Epithelial cell of esophagus (primary cell): Measurements from ENCODE around the gene SOX15.
A peak's percentile ranks its signal among the peaks of the same experiment; 100 is the strongest.
"Not testable (repeated sequence)": the region's sequence is repeated elsewhere in the genome, so short reads cannot be mapped to it uniquely, and the experiment has no call there.

Experiments
- DNase-seq: peaks from one replicate; pipeline ENCODE4 v3.0.0; 2010; ENCODE audit warnings: low read depth
- H3K4me3 ChIP-seq: 2 replicates; pipeline ENCODE4 v1.5.1; 2011; ENCODE audit warnings: mild to moderate bottlenecking, low read length, control low read depth
- TF ChIP-seq, protein P1 (sequence below): IDR thresholded peaks from 2 replicates; pipeline ENCODE4 v1.5.1; 2011; ENCODE audit warnings: low read depth, mild to moderate bottlenecking, low read length, control low read depth, inconsistent platforms; ENCODE audit not compliant: insufficient read depth; ENCODE audit errors: missing control alignments

Gene SOX15

DNA sequence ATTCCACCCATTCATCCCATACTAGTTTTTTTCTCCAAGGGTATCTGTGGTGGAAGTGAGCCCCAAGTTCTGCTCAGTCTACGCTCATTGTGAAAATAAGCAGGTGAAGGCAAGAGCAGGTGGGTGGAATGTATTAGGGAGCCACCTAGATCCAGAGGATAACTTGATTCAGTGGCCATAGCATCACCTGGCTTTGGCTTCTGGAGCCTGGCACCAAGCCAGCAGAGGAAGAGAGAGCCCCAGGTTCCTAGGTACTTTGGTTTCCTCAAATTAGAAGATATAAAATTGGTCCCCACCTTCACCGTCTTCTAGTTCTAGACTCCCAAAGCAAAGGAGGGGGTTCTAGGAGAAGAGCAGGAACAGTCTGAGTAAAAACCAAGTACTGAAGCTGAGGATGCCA is 20.7 kb upstream of the SOX15 start:
- no peak overlapping the region for H3K4me3 ChIP-seq
- TF ChIP-seq, protein P1, sequence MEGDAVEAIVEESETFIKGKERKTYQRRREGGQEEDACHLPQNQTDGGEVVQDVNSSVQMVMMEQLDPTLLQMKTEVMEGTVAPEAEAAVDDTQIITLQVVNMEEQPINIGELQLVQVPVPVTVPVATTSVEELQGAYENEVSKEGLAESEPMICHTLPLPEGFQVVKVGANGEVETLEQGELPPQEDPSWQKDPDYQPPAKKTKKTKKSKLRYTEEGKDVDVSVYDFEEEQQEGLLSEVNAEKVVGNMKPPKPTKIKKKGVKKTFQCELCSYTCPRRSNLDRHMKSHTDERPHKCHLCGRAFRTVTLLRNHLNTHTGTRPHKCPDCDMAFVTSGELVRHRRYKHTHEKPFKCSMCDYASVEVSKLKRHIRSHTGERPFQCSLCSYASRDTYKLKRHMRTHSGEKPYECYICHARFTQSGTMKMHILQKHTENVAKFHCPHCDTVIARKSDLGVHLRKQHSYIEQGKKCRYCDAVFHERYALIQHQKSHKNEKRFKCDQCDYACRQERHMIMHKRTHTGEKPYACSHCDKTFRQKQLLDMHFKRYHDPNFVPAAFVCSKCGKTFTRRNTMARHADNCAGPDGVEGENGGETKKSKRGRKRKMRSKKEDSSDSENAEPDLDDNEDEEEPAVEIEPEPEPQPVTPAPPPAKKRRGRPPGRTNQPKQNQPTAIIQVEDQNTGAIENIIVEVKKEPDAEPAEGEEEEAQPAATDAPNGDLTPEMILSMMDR: no peak
- no peak for DNase-seq

DNA sequence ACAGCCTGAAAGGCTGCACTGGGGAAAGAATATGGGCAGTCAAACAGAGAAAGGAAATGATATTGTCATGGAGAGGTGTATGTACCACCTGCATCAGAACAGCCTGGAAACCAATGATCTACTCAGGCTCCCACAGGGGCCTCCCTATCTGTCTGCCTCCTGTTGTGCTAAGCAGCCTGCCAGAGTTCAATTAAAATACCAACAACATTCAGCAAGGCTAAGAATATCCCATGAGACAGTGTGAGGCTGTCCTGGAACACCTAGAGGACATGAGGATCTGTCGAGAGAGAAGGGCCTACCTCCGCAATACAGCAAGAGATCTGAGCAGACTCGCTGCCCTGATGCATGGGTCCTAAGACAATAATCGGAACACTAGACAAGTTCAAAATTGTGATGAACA is 16.4 kb upstream of the SOX15 start:
- DNase-seq: no peak
- TF ChIP-seq, protein P1: no peak
- no peak overlapping the region for H3K4me3 ChIP-seq

DNA sequence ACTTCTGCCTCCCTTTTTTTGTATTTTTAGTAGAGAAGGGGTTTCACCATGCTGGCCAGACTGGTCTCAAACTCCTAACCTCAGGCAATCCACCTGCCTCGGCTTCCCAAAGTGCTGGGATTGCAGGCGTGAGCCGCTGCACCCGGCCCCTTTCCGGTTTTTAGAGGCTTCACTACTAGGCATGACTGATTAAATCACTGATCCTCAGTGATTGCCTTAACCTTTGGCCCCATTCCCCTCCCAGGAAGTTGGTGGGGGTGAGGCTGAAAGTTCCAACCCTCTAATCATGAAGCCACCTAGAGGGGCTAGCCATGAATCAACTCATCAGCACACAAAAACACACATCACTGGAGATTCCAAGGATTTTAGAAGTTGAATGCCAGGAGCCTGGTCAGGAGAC is 7.7 kb upstream of the SOX15 start:
- DNase-seq, H3K4me3 ChIP-seq: not testable (repeated sequence)

DNA sequence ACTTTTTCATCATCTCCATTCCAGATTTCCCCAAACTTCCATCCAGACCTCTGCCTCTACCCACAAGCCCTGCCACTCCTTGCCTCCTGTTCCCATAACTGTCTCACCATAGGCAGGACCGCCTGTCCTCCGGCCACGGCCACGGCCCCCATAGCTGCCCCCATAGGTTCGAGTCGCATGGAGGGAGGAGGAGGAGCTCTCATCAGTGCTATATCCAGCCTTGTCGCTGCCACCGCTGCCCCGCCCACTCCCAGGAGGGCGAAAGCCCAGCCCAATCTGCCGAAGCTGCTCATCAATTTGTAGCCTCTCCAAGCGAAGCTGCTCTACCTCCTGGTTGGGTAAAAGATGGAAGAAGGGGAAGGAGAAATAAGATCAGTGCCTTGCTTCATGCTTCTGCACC is 3.4 kb upstream of the SOX15 start:
- TF ChIP-seq, protein P1: no peak
- no peak overlapping the region for H3K4me3 ChIP-seq
- no peak for DNase-seq

DNA sequence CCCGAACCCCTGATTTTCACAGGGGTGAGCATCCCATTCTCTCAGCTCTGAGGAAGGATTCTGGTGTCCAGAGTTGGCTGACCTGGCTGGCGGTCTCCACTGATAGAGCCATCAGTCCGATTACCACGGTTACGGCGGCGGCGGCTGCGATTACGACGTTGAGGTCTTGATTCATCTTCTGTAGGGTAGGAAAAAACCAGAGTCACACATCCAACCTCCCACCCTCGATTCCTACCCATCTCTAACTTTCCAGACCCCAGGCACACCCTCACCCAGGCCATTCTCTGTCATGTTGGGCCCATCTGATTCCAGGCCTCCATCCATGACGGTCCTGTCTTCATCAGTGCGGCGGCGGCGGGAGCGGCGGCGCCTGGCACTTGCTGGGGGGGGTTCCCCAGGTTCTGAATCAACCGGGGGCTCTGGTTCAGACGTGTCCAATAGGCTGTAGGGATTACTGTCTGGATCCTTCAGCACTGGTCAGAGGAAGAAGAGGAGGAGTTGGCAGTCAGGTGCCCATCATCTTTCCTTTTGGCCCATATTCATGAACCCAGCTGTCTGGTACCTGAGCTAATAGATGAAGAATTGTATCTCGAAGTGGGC is 2.6 kb upstream of the SOX15 start:
- no peak for DNase-seq
- TF ChIP-seq, protein P1: no peak

DNA sequence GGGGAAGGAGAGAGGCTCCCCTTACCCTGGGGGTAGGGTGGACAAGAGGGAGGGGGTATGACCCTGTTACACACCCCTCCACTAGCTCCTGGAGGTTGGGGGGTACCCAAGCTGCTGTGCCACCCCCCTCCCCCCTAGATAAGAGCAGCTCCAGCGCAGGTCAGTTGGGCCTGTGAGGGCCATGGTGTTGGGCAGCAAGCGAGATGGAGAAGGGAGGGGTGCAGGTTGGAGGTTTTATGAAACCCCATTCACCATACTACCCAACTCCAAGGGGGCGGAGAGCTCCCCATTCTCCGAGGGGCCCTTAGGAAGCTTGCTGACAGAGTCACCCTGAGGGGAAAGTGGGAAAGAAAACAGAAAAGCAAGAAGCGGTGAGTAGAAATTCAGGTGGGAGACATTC is 1.7 kb upstream of the SOX15 start:
- no peak for DNase-seq
- H3K4me3 ChIP-seq: no peak overlapping the region
- TF ChIP-seq, protein P1: no peak

More for the DNA sequence above, 2.6 kb upstream of the SOX15 start:
- H3K4me3 ChIP-seq: no peak overlapping the region

DNA sequence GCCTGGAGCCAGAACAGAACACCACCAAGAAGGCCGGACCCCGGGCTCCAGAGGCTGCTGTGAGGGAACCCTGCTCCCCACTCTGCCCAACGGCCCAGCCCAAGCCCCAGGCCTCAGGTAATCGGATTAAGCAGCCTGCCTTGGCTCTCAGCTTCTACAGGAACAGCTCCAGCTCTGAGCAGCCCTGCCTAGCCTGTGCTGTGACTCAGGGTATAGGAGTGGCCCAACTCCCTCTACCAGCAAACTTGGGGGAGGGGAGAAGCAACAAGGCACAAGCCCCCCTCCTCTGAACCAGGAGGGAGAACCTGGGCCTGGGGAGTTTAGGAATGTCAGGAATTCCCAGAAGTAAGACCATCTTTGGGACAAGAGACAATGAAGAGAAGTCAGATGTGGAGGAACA is 849 bp upstream of the SOX15 start:
- peak overlapping the region; percentile 28 for H3K4me3 ChIP-seq
- DNase-seq: peak; percentile 86
- TF ChIP-seq, protein P1: no peak
